ENCODE results near the gene LMBR1. TPM values are rescaled to one million over a fixed set of nuclear protein-coding genes. Genes with fewer than 3 reads are reported as not detected.
"Not testable (repeated sequence)": the region's sequence is repeated elsewhere in the genome, so short reads cannot be mapped to it uniquely, and the experiment has no call there.

LMBR1 gene
- total and polyA plus RNA-seq, 2 of the 13 experiments (the other 11 are each of a cell fraction or from before 2014, with no cell fraction given): 20.9 to 39.6 TPM

DNA sequence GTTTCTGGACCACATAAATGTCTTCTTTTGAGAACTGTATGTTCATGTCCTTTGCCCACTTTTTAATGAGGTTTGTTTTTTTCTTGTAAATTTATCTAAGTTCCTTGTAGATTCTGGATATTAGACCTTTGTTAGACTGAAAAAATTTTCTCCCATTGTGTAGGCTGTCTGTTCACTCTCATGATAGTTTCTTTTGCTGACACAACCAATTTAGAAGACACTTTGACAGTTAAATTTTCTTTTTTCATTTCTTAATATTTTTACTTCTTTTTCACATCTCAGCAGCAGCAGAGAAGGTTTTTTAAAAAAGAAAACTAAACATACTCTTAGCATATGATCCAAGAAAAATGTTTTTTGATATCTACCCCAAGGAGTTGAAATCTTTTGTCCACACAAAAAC, 190.6 kb downstream of the LMBR1 start:
- Histone ChIP-seq H3K27ac (ENCODE audit: extremely low read length, insufficient read depth, low read length) (no peak overlapping the region), H3K27me3 (ENCODE audit: control insufficient read depth in 1 of 2, insufficient read depth in 2 of 2, low read length in 2 of 2) (no peaks in the 10 kb centered on the region), H3K9me3 (ENCODE audit: low read length) (peaks cover 7% of the 10 kb centered on the region; the same call in 1 of the 2 replicates), H3K79me2 (ENCODE audit: insufficient read depth, low read length) (no peaks in the 10 kb centered on the region), H3K4me3 (replicated peaks in 1 of 3; ENCODE audit: insufficient read depth in 1 of 3, low read depth in 2 of 3, low read length in 3 of 3) (no peak overlapping the region), H2AFZ (ENCODE audit: low read length) (no peak overlapping the region), H4K20me1 (ENCODE audit: insufficient read depth, low read length) (no peaks in the 10 kb centered on the region), H3K4me1 (ENCODE audit: insufficient read depth, low read length) (peaks cover 8% of the 10 kb centered on the region), H3K36me3 (replicated peaks in 1 of 2; ENCODE audit: control insufficient read depth in 1 of 2, insufficient read depth in 2 of 2, low read length in 2 of 2) (no peaks in the 10 kb centered on the region), H3K4me2 (ENCODE audit: low read depth, low read length) (no peak overlapping the region), H3K9ac (ENCODE audit: insufficient read depth, low read depth, low read length) (no peak overlapping the region)
- DNase-seq (ENCODE audit: low spot score): no peak
- in situ Hi-C loops (cut with HindIII; ENCODE audit: extremely low pct_ligation_motif_present, low pct_unique_long_range_greater_than_20kb): no loop called here
- no TSS peak for BruUV-seq (replicated peaks)
- no peak for TF ChIP-seq CREB1 (IDR thresholded peaks at IDR 0.05)
- no peak for TF ChIP-seq CREB1 (CRISPR knock-in tag; IDR thresholded peaks at IDR 0.05)
- TF ChIP-seq MAFF (IDR thresholded peaks at IDR 0.05; ENCODE audit: low read depth, low read length): 0 out of 2 replicates have a peak, but pooled peaks have one; percentile 37
- TF ChIP-seq MAFK (conservative IDR thresholded peaks at IDR 0.05 in 1 of 2, IDR thresholded peaks at IDR 0.05 in 1 of 2; ENCODE audit: low read length in 2 of 2): peak; percentile 13 to 51; a peak in 2 of 4 replicates
- TF ChIP-seq RBFOX2 (IDR thresholded peaks at IDR 0.05; ENCODE audit: low read depth, low read length): no peak
- no peak for TF ChIP-seq SMARCE1 (IDR thresholded peaks at IDR 0.05; ENCODE audit: borderline replicate concordance)
- no peak for TF ChIP-seq KDM5A (IDR thresholded peaks at IDR 0.05; ENCODE audit: borderline replicate concordance, low read length)
- TF ChIP-seq, protein P1, sequence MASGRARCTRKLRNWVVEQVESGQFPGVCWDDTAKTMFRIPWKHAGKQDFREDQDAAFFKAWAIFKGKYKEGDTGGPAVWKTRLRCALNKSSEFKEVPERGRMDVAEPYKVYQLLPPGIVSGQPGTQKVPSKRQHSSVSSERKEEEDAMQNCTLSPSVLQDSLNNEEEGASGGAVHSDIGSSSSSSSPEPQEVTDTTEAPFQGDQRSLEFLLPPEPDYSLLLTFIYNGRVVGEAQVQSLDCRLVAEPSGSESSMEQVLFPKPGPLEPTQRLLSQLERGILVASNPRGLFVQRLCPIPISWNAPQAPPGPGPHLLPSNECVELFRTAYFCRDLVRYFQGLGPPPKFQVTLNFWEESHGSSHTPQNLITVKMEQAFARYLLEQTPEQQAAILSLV (CRISPR knock-in tag; IDR thresholded peaks at IDR 0.05; ENCODE audit: borderline replicate concordance): no peak
- intact Hi-C loops (cut with micrococcal nuclease; ENCODE audit: unreplicated experiment): no loop called here
- no peak for ATAC-seq
- ChIA-PET CTCF (ENCODE audit: low intra/inter-chr PET ratio, low total read pairs) (no interaction called here), POLR2A (no interaction called here)
- no peak for FAIRE-seq

DNA sequence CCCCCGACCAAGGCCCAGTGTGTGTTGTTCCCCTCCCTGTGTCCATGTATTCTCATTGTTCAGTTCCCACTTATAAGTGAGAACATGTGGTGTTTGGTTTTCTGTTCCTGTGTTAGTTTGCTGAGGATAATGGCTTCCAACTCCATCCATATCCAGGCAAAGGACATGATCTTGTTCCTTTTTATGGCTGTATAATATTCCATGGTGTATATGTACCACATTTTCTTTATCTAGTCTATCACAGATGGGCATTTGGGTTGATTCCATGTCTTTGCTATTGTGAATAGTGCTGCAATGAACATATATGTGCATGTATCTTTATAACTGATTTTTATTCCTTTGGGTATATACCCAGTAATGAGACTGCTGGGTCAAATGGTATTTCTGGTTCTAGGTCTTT, 191.2 kb downstream of the LMBR1 start:
- H3K4me3 ChIP-seq (replicated peaks in 1 of 3; ENCODE audit: insufficient read depth in 1 of 3, low read depth in 2 of 3, low read length in 3 of 3); H3K4me2 ChIP-seq (ENCODE audit: low read depth, low read length); FAIRE-seq; H3K36me3 ChIP-seq (replicated peaks in 1 of 2; ENCODE audit: control insufficient read depth in 1 of 2, insufficient read depth in 2 of 2, low read length in 2 of 2); intact Hi-C loops (cut with micrococcal nuclease; ENCODE audit: unreplicated experiment); H3K9ac ChIP-seq (ENCODE audit: insufficient read depth, low read depth, low read length); H3K79me2 ChIP-seq (ENCODE audit: insufficient read depth, low read length); POLR2A ChIA-PET; H3K27me3 ChIP-seq (ENCODE audit: control insufficient read depth in 1 of 2, insufficient read depth in 2 of 2, low read length in 2 of 2); DNase-seq (ENCODE audit: low spot score); H4K20me1 ChIP-seq (ENCODE audit: insufficient read depth, low read length); ATAC-seq; H2AFZ ChIP-seq (ENCODE audit: low read length); H3K4me1 ChIP-seq (ENCODE audit: insufficient read depth, low read length); CTCF ChIA-PET (ENCODE audit: low intra/inter-chr PET ratio, low total read pairs); BruUV-seq (replicated peaks); in situ Hi-C loops (cut with HindIII; ENCODE audit: extremely low pct_ligation_motif_present, low pct_unique_long_range_greater_than_20kb); H3K27ac ChIP-seq (ENCODE audit: extremely low read length, insufficient read depth, low read length): not testable (repeated sequence)
- WGBS (ENCODE audit: low lambda C conversion rate): 100% methylated on average over 1 of the region's 1 CpG
- peaks cover 10% of the 10 kb centered on the region; the same call in 1 of the 2 replicates for H3K9me3 ChIP-seq (ENCODE audit: low read length)

GRCh38 chr7:156698512-156698911, 194.5 kb downstream of the LMBR1 start:
- POLR2A ChIA-PET; BruUV-seq (replicated peaks); intact Hi-C loops (cut with micrococcal nuclease; ENCODE audit: unreplicated experiment); H3K36me3 ChIP-seq (replicated peaks in 1 of 2; ENCODE audit: control insufficient read depth in 1 of 2, insufficient read depth in 2 of 2, low read length in 2 of 2); H4K20me1 ChIP-seq (ENCODE audit: insufficient read depth, low read length); H3K27ac ChIP-seq (ENCODE audit: extremely low read length, insufficient read depth, low read length); H3K4me1 ChIP-seq (ENCODE audit: insufficient read depth, low read length); ATAC-seq; H2AFZ ChIP-seq (ENCODE audit: low read length); DNase-seq (ENCODE audit: low spot score); in situ Hi-C loops (cut with HindIII; ENCODE audit: extremely low pct_ligation_motif_present, low pct_unique_long_range_greater_than_20kb); H3K4me2 ChIP-seq (ENCODE audit: low read depth, low read length); H3K27me3 ChIP-seq (ENCODE audit: control insufficient read depth in 1 of 2, insufficient read depth in 2 of 2, low read length in 2 of 2); H3K4me3 ChIP-seq (replicated peaks in 1 of 3; ENCODE audit: insufficient read depth in 1 of 3, low read depth in 2 of 3, low read length in 3 of 3); CTCF ChIA-PET (ENCODE audit: low intra/inter-chr PET ratio, low total read pairs); H3K79me2 ChIP-seq (ENCODE audit: insufficient read depth, low read length); H3K9ac ChIP-seq (ENCODE audit: insufficient read depth, low read depth, low read length); FAIRE-seq: not testable (repeated sequence)
- H3K9me3 ChIP-seq (ENCODE audit: low read length): peaks cover 10% of the 10 kb centered on the region; the same call in 1 of the 2 replicates
- WGBS (ENCODE audit: low lambda C conversion rate): 100% methylated on average over 2 of the region's 4 CpGs

All from HepG2 (cell line).